ENCODE data around the gene AKR1C3. TPM values are rescaled to one million over a fixed set of nuclear protein-coding genes. Genes with fewer than 3 reads are reported as not detected.

AKR1C3 gene
- polyA plus RNA-seq, 1 experiment = 0.26 TPM

DNA sequence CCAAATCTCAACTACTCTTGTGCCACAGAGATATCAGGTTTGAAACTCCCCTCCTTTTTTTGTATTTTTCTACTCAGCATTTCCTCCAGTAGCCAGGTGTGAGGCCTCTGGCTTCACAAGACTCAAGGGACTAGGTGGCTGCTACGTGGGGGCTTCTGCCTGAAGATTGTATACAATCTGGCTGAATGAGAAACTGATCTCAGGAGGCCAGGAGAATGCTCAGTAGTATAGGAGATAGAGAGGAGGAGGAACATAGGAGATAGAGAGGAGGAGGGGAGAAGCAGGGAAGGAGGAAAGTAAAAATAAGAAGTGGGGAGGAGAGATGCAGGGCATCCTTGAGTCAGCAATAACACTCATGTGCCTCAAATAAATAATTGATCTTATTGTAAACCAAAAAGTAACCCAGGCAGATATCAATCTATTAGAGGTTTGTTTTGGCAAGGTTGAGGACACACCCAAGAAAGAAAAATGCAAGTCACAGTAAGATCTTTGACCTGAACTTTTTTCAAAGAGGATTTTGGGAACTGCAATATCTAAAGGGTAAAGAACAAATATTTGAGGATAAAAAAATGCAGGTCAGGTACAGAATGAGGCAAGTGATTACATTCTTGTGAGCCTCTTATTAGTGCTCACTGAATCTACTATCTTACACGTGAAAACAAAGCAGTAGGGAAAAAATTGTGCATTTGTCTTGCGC is 53.9 kb downstream of the AKR1C3 start:
- no peaks in the 10 kb centered on the region for H3K27me3 ChIP-seq (ENCODE audit: control insufficient read depth, insufficient read depth, low read length)
- CTCF ChIA-PET = no interaction called here
- POLR2A ChIA-PET = no interaction called here
- TF ChIP-seq, protein P1, sequence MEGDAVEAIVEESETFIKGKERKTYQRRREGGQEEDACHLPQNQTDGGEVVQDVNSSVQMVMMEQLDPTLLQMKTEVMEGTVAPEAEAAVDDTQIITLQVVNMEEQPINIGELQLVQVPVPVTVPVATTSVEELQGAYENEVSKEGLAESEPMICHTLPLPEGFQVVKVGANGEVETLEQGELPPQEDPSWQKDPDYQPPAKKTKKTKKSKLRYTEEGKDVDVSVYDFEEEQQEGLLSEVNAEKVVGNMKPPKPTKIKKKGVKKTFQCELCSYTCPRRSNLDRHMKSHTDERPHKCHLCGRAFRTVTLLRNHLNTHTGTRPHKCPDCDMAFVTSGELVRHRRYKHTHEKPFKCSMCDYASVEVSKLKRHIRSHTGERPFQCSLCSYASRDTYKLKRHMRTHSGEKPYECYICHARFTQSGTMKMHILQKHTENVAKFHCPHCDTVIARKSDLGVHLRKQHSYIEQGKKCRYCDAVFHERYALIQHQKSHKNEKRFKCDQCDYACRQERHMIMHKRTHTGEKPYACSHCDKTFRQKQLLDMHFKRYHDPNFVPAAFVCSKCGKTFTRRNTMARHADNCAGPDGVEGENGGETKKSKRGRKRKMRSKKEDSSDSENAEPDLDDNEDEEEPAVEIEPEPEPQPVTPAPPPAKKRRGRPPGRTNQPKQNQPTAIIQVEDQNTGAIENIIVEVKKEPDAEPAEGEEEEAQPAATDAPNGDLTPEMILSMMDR (IDR thresholded peaks at IDR 0.05; ENCODE audit: insufficient read depth, low read depth, low read length) = no peak
- H3K36me3 ChIP-seq (ENCODE audit: control insufficient read depth, insufficient read depth, low read length) = no peaks in the 10 kb centered on the region
- no peak for DNase-seq (ENCODE audit: low read depth)
- no peak overlapping the region for H3K4me3 ChIP-seq (ENCODE audit: low read depth, low read length)

DNA sequence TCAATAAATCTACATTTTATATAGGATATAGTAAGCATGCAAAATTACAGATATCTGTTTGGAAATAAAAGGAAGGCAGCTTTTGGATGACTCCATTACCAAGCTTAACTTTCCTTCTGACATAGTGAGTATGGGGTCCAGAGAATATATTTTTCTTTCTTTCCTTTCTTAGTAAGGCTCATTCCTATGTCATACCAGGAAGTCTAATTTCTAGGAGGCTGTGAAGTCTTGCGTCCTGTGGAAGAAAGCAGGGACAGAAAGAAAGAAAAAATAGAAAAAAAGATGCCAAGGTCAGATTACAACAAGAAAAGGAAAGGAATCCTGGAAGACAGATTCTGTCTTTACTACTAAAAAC is 54.4 kb downstream of the AKR1C3 start:
- ChIA-PET CTCF (no interaction called here), POLR2A (no interaction called here)
- no peaks in the 10 kb centered on the region for H3K36me3 ChIP-seq (ENCODE audit: control insufficient read depth, insufficient read depth, low read length)
- TF ChIP-seq, protein P1 (IDR thresholded peaks at IDR 0.05; ENCODE audit: insufficient read depth, low read depth, low read length) = no peak
- no peaks in the 10 kb centered on the region for H3K27me3 ChIP-seq (ENCODE audit: control insufficient read depth, insufficient read depth, low read length)
- no peak for DNase-seq (ENCODE audit: low read depth)
- no peak overlapping the region for H3K4me3 ChIP-seq (ENCODE audit: low read depth, low read length)

DNA sequence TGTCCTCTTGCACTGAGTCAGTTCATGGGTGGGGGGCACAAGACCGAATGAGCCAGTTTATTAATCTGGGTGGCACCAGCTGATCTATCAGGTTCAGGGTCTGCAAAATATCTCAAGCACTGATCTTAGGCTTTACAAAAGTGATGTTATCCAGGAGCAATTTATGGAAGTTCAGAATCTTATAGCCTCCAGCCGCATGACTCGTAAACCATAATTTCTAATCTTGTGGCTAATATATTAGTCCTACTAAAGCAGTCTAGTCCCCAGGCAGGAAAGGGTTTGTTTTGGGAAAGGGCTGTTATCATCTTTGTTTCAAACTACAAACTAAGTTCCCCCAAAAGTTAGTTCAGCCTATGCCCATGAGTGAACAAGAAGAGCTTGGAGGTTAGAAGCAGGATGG is 56.9 kb downstream of the AKR1C3 start:
- H3K36me3 ChIP-seq (ENCODE audit: control insufficient read depth, insufficient read depth, low read length) = no peaks in the 10 kb centered on the region
- CTCF ChIA-PET = interaction anchor here (0.7 kb wide), 1 partner anchor 86 kb away, joined by 3 read pairs; no protein-coding TSS in a partner anchor
- POLR2A ChIA-PET = no interaction called here
- no peaks in the 10 kb centered on the region for H3K27me3 ChIP-seq (ENCODE audit: control insufficient read depth, insufficient read depth, low read length)
- H3K4me3 ChIP-seq (ENCODE audit: low read depth, low read length) = no peak overlapping the region
- TF ChIP-seq, protein P1 (IDR thresholded peaks at IDR 0.05; ENCODE audit: insufficient read depth, low read depth, low read length) = no peak
- no peak for DNase-seq (ENCODE audit: low read depth)

DNA sequence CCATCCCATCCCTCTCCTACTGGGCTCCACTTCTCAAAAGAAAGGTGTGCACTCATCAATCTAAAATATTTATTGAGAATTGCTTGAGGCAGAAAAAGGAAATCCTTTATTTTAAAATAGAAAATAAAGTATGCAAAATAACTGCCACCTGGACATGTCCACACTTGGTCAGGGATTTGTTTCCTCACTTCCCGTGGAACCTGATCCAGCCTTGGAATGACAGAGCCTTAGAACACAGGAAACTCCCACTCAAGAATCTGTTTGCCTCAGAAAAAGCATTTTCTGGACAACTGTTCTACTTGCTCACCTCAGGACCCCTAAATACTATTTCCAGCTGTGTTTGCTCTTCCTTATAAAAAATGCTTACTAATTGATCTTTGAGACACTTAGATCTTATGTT is 61.7 kb downstream of the AKR1C3 start:
- H3K36me3 ChIP-seq (ENCODE audit: control insufficient read depth, insufficient read depth, low read length) = no peaks in the 10 kb centered on the region
- CTCF ChIA-PET = no interaction called here
- no peaks in the 10 kb centered on the region for H3K27me3 ChIP-seq (ENCODE audit: control insufficient read depth, insufficient read depth, low read length)
- POLR2A ChIA-PET = no interaction called here
- no peak overlapping the region for H3K4me3 ChIP-seq (ENCODE audit: low read depth, low read length)
- no peak for DNase-seq (ENCODE audit: low read depth)
- TF ChIP-seq, protein P1 (IDR thresholded peaks at IDR 0.05; ENCODE audit: insufficient read depth, low read depth, low read length) = no peak

Small RNA genes within 50 kb of the gene (small RNA-seq; reads per million reads assigned to genes)
- gene RF00096 (ENCODE audit: insufficient read length, low read depth, low replicate concordance) = not detected

Other genes starting within 250 kb of the AKR1C3 start
- gene AKR1C1, start 131.0 kb upstream of the AKR1C3 start, polyA plus RNA-seq (2011; rRNA removed) = 4.0 and 4.2 TPM in 2 replicates
- 0.37 and 0.98 TPM in 2 replicates for gene AKR1C2, start 90.6 kb upstream of the AKR1C3 start, polyA plus RNA-seq (2011; rRNA removed)
- not detected in 2 replicates for gene AKR1C8, start 90.7 kb downstream of the AKR1C3 start, polyA plus RNA-seq (2011; rRNA removed)
- gene AKR1C4, start 102.4 kb downstream of the AKR1C3 start, polyA plus RNA-seq (2011; rRNA removed) = not detected in 2 replicates

Data from BJ (cell line).